Fibroblast of skin of right quadriceps (primary cell): ENCODE results near the gene TDRD7.
A peak's percentile ranks its signal among the peaks of the same experiment; 100 is the strongest.
"Not testable (repeated sequence)": the region's sequence is repeated elsewhere in the genome, so short reads cannot be mapped to it uniquely, and the experiment has no call there.

ENCODE experiments used
- DNase-seq: peaks from one replicate; pipeline ENCODE4 v3.0.0-alpha.2; 2013

Gene TDRD7

GRCh38 chr9:97480749-97481148 is 68.9 kb downstream of the TDRD7 start:
- DNase-seq, result no peak

GRCh38 chr9:97484134-97484533 is 72.2 kb downstream of the TDRD7 start:
- DNase-seq, result no peak

GRCh38 chr9:97487107-97487506 is 75.2 kb downstream of the TDRD7 start:
- no peak for DNase-seq

- DNase-seq, result no peak
These were observed 76.0 kb downstream of the TDRD7 start for GRCh38 chr9:97487861-97488260.

GRCh38 chr9:97491216-97491999 is 79.5 kb downstream of the TDRD7 start:
- no peak for DNase-seq

GRCh38 chr9:97497558-97498375 is 85.9 kb downstream of the TDRD7 start:
- DNase-seq, result not testable (repeated sequence)

- DNase-seq, result not testable (repeated sequence)
These were observed 87.0 kb downstream of the TDRD7 start for GRCh38 chr9:97498846-97499245.

- no peak for DNase-seq
These were observed 88.4 kb downstream of the TDRD7 start for GRCh38 chr9:97500263-97500662.

GRCh38 chr9:97500765-97501176 is 88.9 kb downstream of the TDRD7 start:
- no peak for DNase-seq

GRCh38 chr9:97501177-97501971 is 89.5 kb downstream of the TDRD7 start, which contains the start of gene TMOD1:
Gene TMOD1 (plus strand): TSS chr9:97501666. CDS start chr9:97524189, 22,523 bp downstream.
- DNase-seq, result peak; percentile 17

GRCh38 chr9:97501972-97502221 is 90.0 kb downstream of the TDRD7 start:
- no peak for DNase-seq

- no peak for DNase-seq
These were observed 90.5 kb downstream of the TDRD7 start for GRCh38 chr9:97502222-97502983.

- DNase-seq, result no peak
These were observed 91.3 kb downstream of the TDRD7 start for GRCh38 chr9:97502984-97503861.

GRCh38 chr9:97503862-97504210 is 91.9 kb downstream of the TDRD7 start:
- DNase-seq, result no peak

GRCh38 chr9:97504381-97505216 is 92.7 kb downstream of the TDRD7 start:
- DNase-seq, result no peak

GRCh38 chr9:97505845-97506244 is 93.9 kb downstream of the TDRD7 start:
- no peak for DNase-seq

- no peak for DNase-seq
These were observed 94.4 kb downstream of the TDRD7 start for GRCh38 chr9:97506306-97506705.

- DNase-seq, result no peak
These were observed 94.9 kb downstream of the TDRD7 start for GRCh38 chr9:97506787-97507186.

- no peak for DNase-seq
These were observed 95.6 kb downstream of the TDRD7 start for GRCh38 chr9:97507428-97507984.

GRCh38 chr9:97508852-97509251 is 97.0 kb downstream of the TDRD7 start:
- DNase-seq, result no peak
